ENCODE measurements around the gene PPP4C. TPM values are rescaled to one million over a fixed set of nuclear protein-coding genes. Genes with fewer than 3 reads are reported as not detected.
"Not testable (repeated sequence)": the region's sequence is repeated elsewhere in the genome, so short reads cannot be mapped to it uniquely, and the experiment has no call there.

The PPP4C gene
- 96.7 and 99.4 TPM in 2 replicates for total RNA-seq (2014; rRNA removed; shearing (Covaris generic))

- no peaks in the 10 kb centered on the region for H3K9me3 ChIP-seq (replicated peaks)
- peak within 1 kb of the TSS; percentile 44 for H3K27ac ChIP-seq
- H3K36me3 ChIP-seq, result peaks cover 42% of the 10 kb centered on the region
- peak; percentile 85 to 88 for DNase-seq
- H3K27me3 ChIP-seq, result no peaks in the 10 kb centered on the region
- H3K4me1 ChIP-seq, result peaks cover 7% of the 10 kb centered on the region; the same call in 1 of the 2 replicates
- peak within 1 kb of the TSS; percentile 80 for H3K4me3 ChIP-seq
Observed at GRCh38 chr16:30075503-30076275, at the start of gene PPP4C. Gene PPP4C, plus strand, starts transcription at chr16:30075994. Its CDS starts 384 bp downstream, at chr16:30076378.

- Histone ChIP-seq H3K27me3 (peaks cover 2% of the 10 kb centered on the region; the same call in 1 of the 2 replicates), H3K4me3 (no peak overlapping the region), H3K36me3 (no peaks in the 10 kb centered on the region), H3K9me3 (replicated peaks) (no peaks in the 10 kb centered on the region), H3K4me1 (peaks cover 18% of the 10 kb centered on the region), H3K27ac (no peak overlapping the region)
- no peak for DNase-seq
Observed at GRCh38 chr16:30026449-30026848, 49.3 kb upstream of the PPP4C start.

- H3K36me3 ChIP-seq, result no peaks in the 10 kb centered on the region
- H3K9me3 ChIP-seq (replicated peaks), result no peaks in the 10 kb centered on the region
- H3K27me3 ChIP-seq, result peaks cover 6% of the 10 kb centered on the region; the same call in 1 of the 2 replicates
- DNase-seq, result peak; percentile 82 to 85
- H3K27ac ChIP-seq, result peak overlapping the region; percentile 12; the same call in 1 of the 2 replicates
- no peak overlapping the region for H3K4me3 ChIP-seq
- H3K4me1 ChIP-seq, result peaks cover 18% of the 10 kb centered on the region
Observed at GRCh38 chr16:30027588-30028437, 48.0 kb upstream of the PPP4C start.

- no peaks in the 10 kb centered on the region for H3K36me3 ChIP-seq
- no peaks in the 10 kb centered on the region for H3K9me3 ChIP-seq (replicated peaks)
- peaks cover 18% of the 10 kb centered on the region for H3K4me1 ChIP-seq
- DNase-seq, result peak; percentile 84 to 86
- no peak overlapping the region for H3K4me3 ChIP-seq
- H3K27me3 ChIP-seq, result peaks cover 6% of the 10 kb centered on the region; the same call in 1 of the 2 replicates
- no peak overlapping the region for H3K27ac ChIP-seq
Observed at GRCh38 chr16:30028438-30029076, 47.2 kb upstream of the PPP4C start.

GRCh38 chr16:30030011-30030685, 45.6 kb upstream of the PPP4C start:
- peaks cover 18% of the 10 kb centered on the region for H3K4me1 ChIP-seq
- H3K4me3 ChIP-seq, result no peak overlapping the region
- H3K27me3 ChIP-seq, result peaks cover 6% of the 10 kb centered on the region; the same call in 1 of the 2 replicates
- no peak for DNase-seq
- H3K9me3 ChIP-seq (replicated peaks), result no peaks in the 10 kb centered on the region
- no peaks in the 10 kb centered on the region for H3K36me3 ChIP-seq
- H3K27ac ChIP-seq, result no peak overlapping the region

- Histone ChIP-seq H3K9me3 (replicated peaks) (no peaks in the 10 kb centered on the region), H3K36me3 (no peaks in the 10 kb centered on the region), H3K27ac (no peak within 1 kb of the TSS), H3K27me3 (peaks cover 6% of the 10 kb centered on the region; the same call in 1 of the 2 replicates), H3K4me3 (peak within 1 kb of the TSS; percentile 22; the same call in 1 of the 2 replicates), H3K4me1 (peaks cover 18% of the 10 kb centered on the region)
- no peak for DNase-seq
Observed at GRCh38 chr16:30030841-30031413, 44.9 kb upstream of the PPP4C start, which contains the start of gene TLCD3B. Gene TLCD3B, minus strand, starts transcription at chr16:30031271. Its CDS starts 744 bp downstream, at chr16:30030527.

- no peak for DNase-seq
- Histone ChIP-seq H3K27ac (no peak overlapping the region), H3K4me1 (peaks cover 18% of the 10 kb centered on the region), H3K4me3 (peak overlapping the region; percentile 22; the same call in 1 of the 2 replicates), H3K27me3 (peaks cover 6% of the 10 kb centered on the region; the same call in 1 of the 2 replicates), H3K9me3 (replicated peaks) (no peaks in the 10 kb centered on the region), H3K36me3 (no peaks in the 10 kb centered on the region)
Observed at GRCh38 chr16:30031477-30031918, 44.3 kb upstream of the PPP4C start.

- H3K27me3 ChIP-seq, result peaks cover 6% of the 10 kb centered on the region; the same call in 1 of the 2 replicates
- DNase-seq, result peak; percentile 61 to 85
- no peak overlapping the region for H3K27ac ChIP-seq
- H3K4me1 ChIP-seq, result peaks cover 14% of the 10 kb centered on the region
- no peaks in the 10 kb centered on the region for H3K9me3 ChIP-seq (replicated peaks)
- no peak overlapping the region for H3K4me3 ChIP-seq
- H3K36me3 ChIP-seq, result no peaks in the 10 kb centered on the region
Observed at GRCh38 chr16:30032083-30032819, 43.5 kb upstream of the PPP4C start.

- no peak for DNase-seq
- H3K9me3 ChIP-seq (replicated peaks), result no peaks in the 10 kb centered on the region
- H3K27ac ChIP-seq, result no peak overlapping the region
- no peak overlapping the region for H3K4me3 ChIP-seq
- H3K4me1 ChIP-seq, result peaks cover 9% of the 10 kb centered on the region
- no peaks in the 10 kb centered on the region for H3K36me3 ChIP-seq
- H3K27me3 ChIP-seq, result peaks cover 6% of the 10 kb centered on the region; the same call in 1 of the 2 replicates
Observed at GRCh38 chr16:30033270-30033669, 42.5 kb upstream of the PPP4C start.

GRCh38 chr16:30040221-30040620, 35.6 kb upstream of the PPP4C start:
- no peak for DNase-seq
- Histone ChIP-seq H3K9me3 (replicated peaks) (no peaks in the 10 kb centered on the region), H3K36me3 (no peaks in the 10 kb centered on the region), H3K27me3 (no peaks in the 10 kb centered on the region; the same call in none of the 2 replicates), H3K4me1 (no peaks in the 10 kb centered on the region), H3K4me3 (no peak overlapping the region), H3K27ac (no peak overlapping the region)

GRCh38 chr16:30040690-30041089, 35.1 kb upstream of the PPP4C start:
- not testable (repeated sequence) for DNase-seq; H3K27me3 ChIP-seq; H3K4me3 ChIP-seq; H3K27ac ChIP-seq; H3K36me3 ChIP-seq; H3K4me1 ChIP-seq; H3K9me3 ChIP-seq (replicated peaks)

GRCh38 chr16:30041841-30042240, 34.0 kb upstream of the PPP4C start:
- DNase-seq, result peak in 1 of 2 experiments; percentile 47
- H3K27me3 ChIP-seq, result no peaks in the 10 kb centered on the region; the same call in none of the 2 replicates
- no peak overlapping the region for H3K27ac ChIP-seq
- H3K36me3 ChIP-seq, result no peaks in the 10 kb centered on the region
- no peak overlapping the region for H3K4me3 ChIP-seq
- H3K4me1 ChIP-seq, result no peaks in the 10 kb centered on the region
- H3K9me3 ChIP-seq (replicated peaks), result no peaks in the 10 kb centered on the region

GRCh38 chr16:30046178-30046577, 29.6 kb upstream of the PPP4C start:
- H3K36me3 ChIP-seq, result no peaks in the 10 kb centered on the region
- no peak for DNase-seq
- H3K4me3 ChIP-seq, result no peak overlapping the region
- no peak overlapping the region for H3K27ac ChIP-seq
- H3K9me3 ChIP-seq (replicated peaks), result no peaks in the 10 kb centered on the region
- H3K27me3 ChIP-seq, result no peaks in the 10 kb centered on the region; the same call in none of the 2 replicates
- no peaks in the 10 kb centered on the region for H3K4me1 ChIP-seq

Data from SJCRH30 (cell line).